ENCODE measurements around the gene MCF2L2.

The MCF2L2 gene

DNA sequence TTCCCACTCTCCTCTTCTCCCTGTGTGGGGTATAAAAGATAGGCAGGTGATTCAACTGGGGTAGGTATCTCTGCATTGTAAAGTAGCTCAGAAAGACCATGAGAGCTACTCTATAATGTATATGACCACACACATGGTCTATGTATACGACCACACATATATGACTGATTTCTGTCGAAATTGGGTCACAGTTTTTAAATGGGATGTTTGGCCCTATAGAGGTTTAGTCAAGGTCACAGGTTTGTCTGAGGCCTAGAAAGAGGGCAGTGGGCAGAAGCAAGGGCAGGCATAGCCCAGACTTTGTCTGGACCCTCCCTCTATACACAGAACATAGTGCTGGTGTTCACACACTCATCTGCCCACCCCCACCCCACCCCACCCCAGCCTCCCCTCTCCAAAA is 270.3 kb downstream of the MCF2L2 start:
- DNase-seq, result no peak

DNA sequence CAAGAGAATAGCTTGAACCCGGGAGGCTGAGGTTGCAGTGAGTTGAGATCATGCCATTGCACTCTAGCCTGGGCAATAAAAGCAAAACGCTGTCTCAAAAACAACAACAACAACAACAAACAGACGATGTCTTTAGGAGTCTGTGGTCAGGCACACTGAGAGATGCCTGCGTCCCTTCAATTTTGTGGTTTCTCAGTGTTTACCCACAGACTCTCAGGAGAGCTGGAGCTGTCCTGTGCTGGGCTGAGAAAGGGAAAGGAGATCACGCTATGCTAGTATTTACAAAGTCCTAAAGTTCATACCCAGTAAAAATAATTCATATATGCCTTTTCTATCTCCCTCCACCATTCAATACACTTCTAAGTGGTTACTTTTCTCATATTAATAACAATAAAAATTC is 272.2 kb downstream of the MCF2L2 start:
- DNase-seq, result no peak

DNA sequence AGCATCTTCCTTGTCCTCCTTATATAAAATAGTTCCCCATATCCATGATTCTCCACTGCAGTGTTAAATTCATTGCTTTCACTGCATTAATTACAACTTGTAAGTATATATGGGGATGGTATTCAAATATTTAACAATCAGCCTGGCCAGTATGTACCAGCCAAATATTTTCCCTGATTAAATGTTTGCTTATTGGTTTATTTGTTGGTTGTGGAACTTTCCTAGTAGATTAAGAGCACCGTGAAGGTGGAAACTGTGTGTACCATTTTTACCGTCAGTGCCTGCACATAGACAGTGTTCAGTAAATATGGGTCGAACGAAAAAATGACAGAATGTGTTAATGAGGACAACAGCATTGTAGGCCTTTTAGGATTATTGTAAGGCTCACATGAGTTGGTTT is 272.9 kb downstream of the MCF2L2 start:
- DNase-seq, result no peak

DNA sequence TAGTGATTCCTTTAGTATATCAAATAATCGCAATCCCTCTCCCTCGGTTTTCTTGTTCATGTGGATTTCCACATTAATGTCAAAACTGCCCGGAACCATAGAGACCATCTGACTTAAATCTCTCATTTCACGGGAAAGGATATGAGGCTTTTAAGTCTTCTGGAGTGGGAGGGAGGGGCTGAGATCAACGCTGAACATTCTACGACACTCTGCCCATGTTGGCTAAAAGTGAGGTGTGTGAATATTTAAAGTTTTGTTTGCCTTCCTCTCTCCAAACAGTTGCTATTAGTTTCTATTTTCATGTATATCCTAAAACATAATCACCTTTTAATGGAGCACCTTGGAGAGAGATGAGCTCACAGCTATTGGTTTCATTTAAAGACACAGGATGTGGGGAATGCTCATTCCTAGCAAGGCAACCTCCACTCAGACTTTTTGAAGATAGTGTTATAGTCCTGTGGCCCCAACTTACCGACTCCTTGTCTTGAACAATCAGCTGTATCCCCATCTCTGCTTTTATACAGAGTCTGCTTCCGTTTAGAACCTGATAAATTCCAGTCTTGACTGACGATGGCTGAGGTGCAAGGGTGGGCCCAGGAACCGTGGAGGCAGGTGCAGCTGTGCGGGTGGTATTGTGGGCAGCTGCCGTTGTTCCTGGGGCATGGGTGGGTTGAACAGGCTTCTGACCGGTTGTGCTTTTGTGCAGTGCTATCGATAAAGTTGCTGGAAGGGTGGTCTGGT is 275.0 kb downstream of the MCF2L2 start:
- no peak for DNase-seq

DNA sequence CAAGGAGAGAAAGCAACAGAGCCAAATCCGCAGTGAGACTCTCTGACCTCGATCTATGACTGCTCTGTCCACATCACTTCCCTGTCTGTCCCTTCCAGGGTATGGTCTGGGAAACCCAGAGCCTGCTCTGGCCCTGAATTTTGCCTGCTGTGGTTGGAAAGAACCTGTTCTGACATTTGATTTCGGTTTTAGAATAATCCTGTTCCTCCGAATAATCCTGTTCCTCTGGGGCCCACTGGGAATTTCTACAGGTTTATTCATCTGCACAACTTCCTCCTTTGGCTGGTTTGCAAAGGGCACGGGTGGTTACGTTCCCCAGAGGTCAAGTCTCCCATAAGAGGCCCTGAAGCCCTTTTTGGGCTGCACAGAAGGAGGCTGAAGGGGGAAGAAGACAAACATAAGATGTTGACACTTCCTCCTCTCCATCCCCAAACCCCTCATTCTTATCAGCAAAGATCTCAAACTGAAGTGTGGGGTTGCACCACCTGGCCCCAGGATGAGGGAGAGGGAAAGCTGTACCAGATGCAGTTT is 276.5 kb downstream of the MCF2L2 start:
- no peak for DNase-seq

DNA sequence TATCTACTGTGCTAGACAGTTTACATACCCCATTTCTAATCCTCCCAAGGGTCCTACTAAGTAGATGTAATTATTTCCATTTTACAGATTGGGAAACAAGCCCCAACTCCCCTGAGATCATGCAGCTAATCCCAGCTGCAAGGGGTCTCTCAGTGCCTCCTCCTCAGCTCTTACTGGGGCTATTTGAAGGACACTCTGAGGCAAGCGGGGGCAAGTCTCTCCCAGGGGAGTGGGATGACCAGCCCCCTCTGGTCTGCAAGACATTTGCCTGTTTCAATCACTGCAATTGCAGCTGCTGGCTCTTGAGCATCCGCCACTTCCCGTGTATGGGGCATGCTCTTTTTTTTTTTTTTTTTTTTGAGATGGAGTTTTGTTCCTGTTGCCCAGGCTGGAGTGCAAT is 277.3 kb downstream of the MCF2L2 start:
- DNase-seq, result no peak

DNA sequence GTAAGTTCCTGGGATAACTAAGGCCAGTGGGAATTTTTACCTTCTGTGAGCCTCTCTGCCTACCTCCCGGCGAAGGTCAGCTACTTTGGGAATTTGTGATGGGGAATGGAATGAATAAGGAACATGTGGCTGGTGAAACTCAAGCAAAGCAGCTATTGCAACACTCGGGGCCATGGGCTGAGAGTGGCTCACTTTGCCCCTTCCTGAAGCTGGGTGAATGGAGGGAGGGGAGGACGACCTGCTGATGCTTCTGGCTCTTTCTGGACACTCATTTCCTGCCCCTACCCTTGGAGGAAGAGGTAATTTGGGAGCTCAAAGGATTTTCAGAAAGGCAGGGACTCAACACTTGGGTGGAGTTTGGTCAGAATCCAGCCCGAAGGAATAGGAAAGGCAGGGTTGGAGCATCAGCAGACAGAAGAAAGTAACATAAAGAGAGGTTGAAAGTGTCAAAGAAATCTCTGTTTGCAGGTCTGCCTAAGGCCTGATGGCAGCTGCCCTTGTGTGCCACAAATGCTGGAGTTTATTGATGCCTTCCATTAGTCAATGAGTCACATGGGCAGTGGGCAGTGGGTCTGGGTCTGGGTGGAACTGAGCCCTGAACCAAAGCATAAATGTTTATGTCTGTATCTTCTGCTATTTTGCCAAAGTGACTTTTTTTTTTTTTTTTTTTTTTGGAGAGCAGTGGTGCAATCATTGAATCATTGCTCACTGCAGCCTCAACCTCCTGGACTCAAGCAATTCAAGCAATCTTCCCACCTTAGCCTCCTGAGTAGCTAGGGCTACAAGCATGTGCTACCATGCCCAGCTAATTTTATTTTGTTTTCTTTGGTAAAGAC is 278.3 kb downstream of the MCF2L2 start:
- DNase-seq, result no peak

DNA sequence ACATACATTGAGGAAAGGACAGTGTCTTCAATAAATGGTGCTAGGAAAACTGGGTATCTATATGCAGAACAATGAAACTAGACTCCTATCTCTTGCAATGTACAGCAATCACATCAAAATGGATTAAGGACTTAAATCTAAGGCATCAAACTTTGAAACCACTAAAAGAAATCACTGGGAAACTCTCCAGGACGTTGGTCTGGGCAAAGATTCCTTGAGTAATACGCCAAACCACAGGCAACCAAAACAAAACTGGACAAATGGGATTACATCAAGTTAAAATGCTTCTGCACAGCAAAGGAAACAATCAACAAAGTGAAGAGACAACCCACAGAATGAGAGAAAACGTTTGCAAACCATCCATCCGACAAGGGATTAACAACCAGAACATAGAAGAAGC is 280.4 kb downstream of the MCF2L2 start:
- no peak for DNase-seq

DNA sequence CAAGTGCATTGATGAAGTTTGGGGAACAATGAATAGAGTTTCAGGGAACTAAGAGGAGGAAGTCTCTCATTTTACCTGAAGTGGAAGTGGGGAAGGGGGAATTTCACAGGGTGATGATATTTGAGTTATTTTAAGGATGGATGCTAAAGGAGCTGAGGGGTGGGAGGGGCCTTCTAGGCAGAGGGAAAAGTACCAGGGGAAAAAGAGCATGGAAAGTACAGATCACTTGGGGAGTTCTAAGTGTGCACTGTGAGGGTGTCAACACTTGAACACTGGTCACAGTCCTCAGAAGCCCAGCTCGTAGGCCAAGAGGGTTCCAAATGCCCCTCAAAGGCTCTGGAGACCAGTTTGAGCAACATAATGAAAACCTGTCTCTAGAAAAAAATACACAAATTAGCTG is 284.1 kb downstream of the MCF2L2 start:
- no peak for DNase-seq

DNA sequence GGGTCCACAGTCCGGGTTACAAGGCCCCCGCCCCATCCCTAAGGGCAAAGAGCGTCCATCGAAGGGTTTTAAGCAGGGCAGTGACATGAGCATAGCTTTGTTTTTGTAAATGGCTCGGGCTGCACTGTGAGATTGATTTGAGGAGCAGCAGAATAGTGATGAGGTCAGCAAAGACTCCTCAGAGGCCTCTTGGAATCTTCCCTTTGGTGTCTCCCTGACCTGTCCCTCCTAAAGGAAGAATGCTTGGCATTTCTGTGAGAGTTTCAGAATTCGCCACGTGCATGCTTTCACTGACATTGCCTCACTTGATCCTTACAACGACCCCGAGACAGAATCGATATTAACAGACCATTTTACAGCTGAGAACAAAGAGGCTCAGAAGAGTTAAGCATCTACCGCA is 286.2 kb downstream of the MCF2L2 start:
- DNase-seq, result no peak

DNA sequence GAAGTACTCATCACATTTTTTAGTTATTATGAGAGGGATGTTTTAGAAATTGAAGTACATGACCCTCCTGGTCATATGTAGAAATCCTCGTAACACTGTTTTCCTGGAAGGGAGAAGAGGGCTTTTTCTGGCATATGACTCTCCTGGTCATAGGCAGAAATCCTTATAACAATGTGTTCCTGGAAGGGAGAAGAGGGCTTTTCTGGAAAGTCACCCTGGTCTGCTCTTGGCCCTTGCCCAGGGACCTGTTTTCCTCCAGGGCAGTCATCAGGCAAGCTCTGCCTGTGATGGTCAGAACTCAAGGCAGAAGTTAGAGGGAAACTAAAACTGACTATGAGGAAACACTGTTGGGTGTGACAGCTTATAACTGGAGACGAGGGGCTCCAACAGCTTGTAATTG is 293.6 kb downstream of the MCF2L2 start:
- DNase-seq, result no peak

DNA sequence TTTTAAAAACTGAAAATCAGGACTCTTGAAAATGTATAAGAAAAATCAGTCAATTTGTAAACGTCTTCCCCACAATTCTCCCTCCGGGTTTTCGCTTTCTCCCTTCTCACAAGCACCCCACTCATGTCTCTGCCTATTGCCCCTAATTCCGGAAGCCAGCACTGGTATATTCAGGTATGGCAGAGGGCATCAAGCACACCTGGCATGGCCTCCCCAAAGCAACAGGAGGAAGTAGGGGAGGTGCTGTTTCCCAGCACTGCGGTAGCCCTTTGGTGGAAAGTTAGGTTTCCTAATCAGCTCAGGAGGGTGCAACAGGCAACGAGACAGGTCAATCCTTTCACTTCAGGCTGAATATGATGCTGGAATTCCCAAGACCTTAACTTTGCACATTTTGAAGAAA is 296.0 kb downstream of the MCF2L2 start:
- no peak for DNase-seq

DNA sequence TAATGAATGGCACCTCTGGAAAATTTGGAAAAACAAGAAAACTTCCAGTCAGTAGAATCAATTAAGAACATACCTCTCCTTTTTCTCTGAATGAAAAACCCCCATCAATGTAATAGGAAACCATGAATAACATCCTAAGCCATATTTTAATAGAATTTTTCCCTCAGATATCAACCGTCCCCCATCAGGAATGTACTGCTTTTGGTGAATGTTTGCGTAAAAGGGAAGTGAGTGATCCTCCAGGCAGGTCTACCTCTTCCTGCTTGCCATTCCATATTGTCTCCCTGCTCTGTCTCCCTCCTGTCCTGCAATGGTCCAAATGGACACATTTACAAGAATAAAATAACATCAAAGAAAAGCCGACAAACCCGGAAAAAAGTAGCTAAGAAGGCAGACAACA is 296.7 kb downstream of the MCF2L2 start:
- no peak for DNase-seq

DNA sequence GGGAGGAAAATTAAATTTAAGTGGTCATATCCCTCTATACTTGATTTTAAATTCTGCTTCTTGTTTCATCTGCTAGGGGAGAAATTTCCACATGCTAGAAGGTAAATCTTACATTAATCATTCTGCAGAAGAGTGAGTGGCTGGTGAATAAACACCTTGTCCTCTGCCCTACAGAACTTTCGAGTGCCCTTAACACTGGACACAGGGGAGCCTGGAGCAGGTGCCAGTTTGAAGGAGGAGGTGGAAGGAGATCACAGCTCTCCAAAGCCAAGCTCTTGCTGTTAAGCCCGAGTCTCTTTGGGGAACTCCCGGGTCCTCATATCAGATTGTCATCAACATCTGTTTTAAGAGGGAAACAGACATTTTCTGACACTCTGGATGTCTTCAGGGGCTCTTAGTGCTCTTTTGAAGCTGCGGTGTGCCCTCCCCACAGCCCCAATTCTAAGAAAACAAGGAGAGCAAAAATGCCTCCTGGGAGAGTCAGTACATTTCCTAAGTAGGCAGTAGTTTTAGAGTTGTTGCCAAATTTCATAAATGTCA is 297.2 kb downstream of the MCF2L2 start:
- no peak for DNase-seq

DNA sequence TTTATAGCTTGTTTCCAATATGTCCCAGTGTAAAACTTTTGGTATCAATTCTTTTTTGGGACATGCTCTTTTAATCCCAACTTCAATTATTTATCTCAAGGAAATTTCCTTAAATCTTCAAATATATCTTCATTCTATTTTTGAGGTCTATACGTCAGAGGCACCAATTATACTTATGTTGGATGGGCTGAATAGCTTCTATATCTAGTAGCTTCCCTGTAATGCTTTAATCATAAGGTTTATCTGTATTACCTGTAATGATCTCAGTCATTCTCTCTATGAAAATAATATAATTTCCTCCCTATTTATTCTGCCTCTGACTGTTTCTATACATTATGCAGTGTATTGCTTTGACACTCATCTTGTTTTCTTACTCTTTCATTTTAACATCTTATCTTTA is 299.2 kb downstream of the MCF2L2 start:
- no peak for DNase-seq

DNA sequence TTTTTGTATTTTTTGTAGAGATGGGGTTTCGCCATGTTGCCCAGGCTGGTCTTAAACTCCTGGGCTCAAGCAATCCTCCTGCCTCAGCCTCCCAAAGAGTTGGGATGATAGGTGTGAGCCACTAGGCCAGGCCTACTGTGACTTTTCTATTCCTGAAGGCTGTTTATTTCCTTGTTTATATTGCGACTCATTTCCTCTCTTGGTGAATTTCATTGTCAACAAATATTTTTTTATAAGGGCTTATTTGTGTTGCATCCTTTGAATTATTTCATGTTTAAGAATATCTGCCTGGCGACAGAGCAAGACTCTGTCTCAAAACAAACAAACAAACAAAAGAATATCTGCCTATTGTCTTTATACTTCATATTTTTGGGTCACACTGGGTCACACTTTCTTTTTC is 299.7 kb downstream of the MCF2L2 start:
- DNase-seq, result no peak

Measured in NCI-H510A treated with DMSO at 0.1 percent for 48 hours (cell line).